Measurements from ENCODE around the gene TACSTD2.
"Not testable (repeated sequence)": the region's sequence is repeated elsewhere in the genome, so short reads cannot be mapped to it uniquely, and the experiment has no call there.

TACSTD2 gene, protein sequence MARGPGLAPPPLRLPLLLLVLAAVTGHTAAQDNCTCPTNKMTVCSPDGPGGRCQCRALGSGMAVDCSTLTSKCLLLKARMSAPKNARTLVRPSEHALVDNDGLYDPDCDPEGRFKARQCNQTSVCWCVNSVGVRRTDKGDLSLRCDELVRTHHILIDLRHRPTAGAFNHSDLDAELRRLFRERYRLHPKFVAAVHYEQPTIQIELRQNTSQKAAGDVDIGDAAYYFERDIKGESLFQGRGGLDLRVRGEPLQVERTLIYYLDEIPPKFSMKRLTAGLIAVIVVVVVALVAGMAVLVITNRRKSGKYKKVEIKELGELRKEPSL

DNA sequence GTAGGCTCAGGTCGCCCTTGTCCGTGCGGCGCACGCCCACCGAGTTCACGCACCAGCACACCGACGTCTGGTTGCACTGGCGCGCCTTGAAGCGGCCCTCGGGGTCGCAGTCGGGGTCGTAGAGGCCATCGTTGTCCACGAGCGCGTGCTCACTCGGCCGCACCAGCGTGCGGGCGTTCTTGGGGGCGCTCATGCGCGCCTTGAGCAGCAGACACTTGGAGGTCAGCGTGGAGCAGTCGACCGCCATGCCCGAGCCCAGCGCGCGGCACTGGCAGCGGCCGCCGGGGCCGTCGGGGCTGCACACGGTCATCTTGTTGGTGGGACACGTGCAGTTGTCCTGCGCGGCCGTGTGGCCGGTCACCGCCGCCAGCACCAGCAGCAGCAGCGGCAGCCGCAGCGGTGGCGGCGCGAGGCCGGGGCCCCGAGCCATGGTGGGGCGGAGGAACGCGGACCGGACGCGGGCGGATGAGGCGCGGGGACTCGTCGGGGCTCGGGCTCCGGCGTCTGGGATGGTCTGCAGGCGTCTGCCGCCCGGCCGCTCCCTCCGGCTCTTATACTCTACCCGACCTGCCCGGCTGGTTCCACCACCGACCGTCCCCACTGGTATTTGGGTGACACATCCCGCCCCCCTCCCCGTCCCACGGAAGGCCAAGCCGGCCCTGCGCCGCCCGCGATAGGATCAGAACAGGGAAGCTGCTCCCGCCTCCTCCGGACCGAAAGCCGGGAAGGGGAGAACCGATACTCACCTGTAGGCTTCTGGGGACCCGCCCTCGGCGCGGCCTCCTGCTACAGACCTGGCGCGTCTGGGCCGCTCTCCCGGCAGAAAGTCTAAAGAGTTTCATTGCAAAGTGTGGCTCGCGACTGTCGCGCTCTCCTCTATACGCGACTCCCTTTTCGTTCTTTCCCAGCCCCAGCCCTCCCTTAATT is at the start of gene TACSTD2:
TACSTD2 (minus strand) TSS at position 526 of the 927 bp plus-strand sequence; CDS start at position 430, 96 bp downstream.
- no peaks in the 10 kb centered on the region for H3K36me3 Mint-ChIP-seq (ENCODE audit: insufficient read depth)

DNA sequence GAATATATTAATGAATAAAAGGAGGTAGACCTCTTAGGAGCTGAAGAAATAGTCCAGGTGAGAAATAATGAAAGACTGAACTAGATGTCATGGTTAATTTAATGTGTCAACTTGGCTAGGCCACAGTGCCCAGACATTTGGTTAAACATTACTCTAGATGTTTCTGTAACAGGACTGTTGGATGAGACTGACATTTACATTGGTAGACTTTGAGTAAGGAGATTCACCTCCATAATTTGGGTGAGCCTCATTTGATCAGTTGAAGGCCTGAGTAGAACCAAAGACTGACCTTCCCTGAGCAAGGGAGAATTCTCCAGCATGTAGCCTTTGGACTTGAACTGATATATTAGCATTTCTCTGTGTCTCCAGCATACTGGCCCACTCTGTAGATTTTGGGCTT is 49.2 kb upstream of the TACSTD2 start:
- DNase-seq (ENCODE audit: low spot score in 2 of 2) (no peak), ATAC-seq (replicated peaks; ENCODE audit: extremely low read depth, poor library complexity, severe bottlenecking) (no peak)
- peaks cover 4% of the 10 kb centered on the region for H3K27me3 Mint-ChIP-seq
- H3K9me3 Mint-ChIP-seq = peaks cover under 1% of the 10 kb centered on the region
- H3K4me3 Mint-ChIP-seq = no peak overlapping the region
- no peak overlapping the region for H3K27ac Mint-ChIP-seq (ENCODE audit: low read depth)
- H3K36me3 Mint-ChIP-seq (ENCODE audit: insufficient read depth) = no peaks in the 10 kb centered on the region
- H3K4me1 Mint-ChIP-seq = no peaks in the 10 kb centered on the region

More for the DNA sequence above, at the start of gene TACSTD2:
- Mint-ChIP-seq H3K27me3 (peaks cover 76% of the 10 kb centered on the region), H3K4me1 (peaks cover 18% of the 10 kb centered on the region), H3K4me3 (peak within 1 kb of the TSS; percentile 53), H3K9me3 (no peaks in the 10 kb centered on the region), H3K27ac (ENCODE audit: low read depth) (no peak within 1 kb of the TSS)
- DNase-seq (ENCODE audit: low spot score in 2 of 2) (no peak), ATAC-seq (replicated peaks; ENCODE audit: extremely low read depth, poor library complexity, severe bottlenecking) (no peak)

- peaks cover 14% of the 10 kb centered on the region for H3K27me3 Mint-ChIP-seq
- H3K9me3 Mint-ChIP-seq; H3K4me3 Mint-ChIP-seq; H3K36me3 Mint-ChIP-seq (ENCODE audit: insufficient read depth); DNase-seq (ENCODE audit: low spot score in 2 of 2); H3K4me1 Mint-ChIP-seq; ATAC-seq (replicated peaks; ENCODE audit: extremely low read depth, poor library complexity, severe bottlenecking); H3K27ac Mint-ChIP-seq (ENCODE audit: low read depth): not testable (repeated sequence)
These were observed 46.2 kb upstream of the TACSTD2 start for GRCh38 chr1:58623259-58623658.

DNA sequence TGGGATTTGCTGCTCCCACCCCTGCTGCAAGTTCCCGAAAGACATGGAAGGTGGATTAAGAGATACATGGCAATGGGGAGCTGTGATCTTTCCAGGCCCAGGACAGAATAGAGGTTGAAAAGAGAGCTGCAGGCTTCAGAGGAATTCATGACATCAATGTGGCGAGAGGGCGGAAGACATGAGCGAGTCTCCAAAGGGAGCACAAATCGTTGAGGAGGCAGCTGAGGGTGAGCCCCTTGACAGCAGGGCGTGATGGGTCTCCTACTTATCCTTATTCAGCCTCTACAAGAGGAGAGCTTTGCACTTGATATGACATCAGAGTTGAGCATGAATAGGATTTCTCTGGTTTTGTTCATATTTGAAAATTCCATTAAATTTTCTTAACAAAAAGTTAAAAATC is 45.5 kb upstream of the TACSTD2 start:
- peaks cover 21% of the 10 kb centered on the region for H3K27me3 Mint-ChIP-seq
- ATAC-seq (replicated peaks; ENCODE audit: extremely low read depth, poor library complexity, severe bottlenecking) (no peak), DNase-seq (ENCODE audit: low spot score in 2 of 2) (no peak)
- no peak overlapping the region for H3K4me3 Mint-ChIP-seq
- H3K36me3 Mint-ChIP-seq (ENCODE audit: insufficient read depth) = no peaks in the 10 kb centered on the region
- no peaks in the 10 kb centered on the region for H3K4me1 Mint-ChIP-seq
- no peak overlapping the region for H3K27ac Mint-ChIP-seq (ENCODE audit: low read depth)
- H3K9me3 Mint-ChIP-seq = no peaks in the 10 kb centered on the region

GRCh38 chr1:58621391-58621790 is 44.3 kb upstream of the TACSTD2 start:
- Mint-ChIP-seq H3K4me3 (no peak overlapping the region), H3K27ac (ENCODE audit: low read depth) (no peak overlapping the region), H3K36me3 (ENCODE audit: insufficient read depth) (no peaks in the 10 kb centered on the region), H3K27me3 (peaks cover 33% of the 10 kb centered on the region), H3K4me1 (no peaks in the 10 kb centered on the region), H3K9me3 (no peaks in the 10 kb centered on the region)
- DNase-seq (ENCODE audit: low spot score in 2 of 2) = no peak
- ATAC-seq (replicated peaks; ENCODE audit: extremely low read depth, poor library complexity, severe bottlenecking) = no peak

DNA sequence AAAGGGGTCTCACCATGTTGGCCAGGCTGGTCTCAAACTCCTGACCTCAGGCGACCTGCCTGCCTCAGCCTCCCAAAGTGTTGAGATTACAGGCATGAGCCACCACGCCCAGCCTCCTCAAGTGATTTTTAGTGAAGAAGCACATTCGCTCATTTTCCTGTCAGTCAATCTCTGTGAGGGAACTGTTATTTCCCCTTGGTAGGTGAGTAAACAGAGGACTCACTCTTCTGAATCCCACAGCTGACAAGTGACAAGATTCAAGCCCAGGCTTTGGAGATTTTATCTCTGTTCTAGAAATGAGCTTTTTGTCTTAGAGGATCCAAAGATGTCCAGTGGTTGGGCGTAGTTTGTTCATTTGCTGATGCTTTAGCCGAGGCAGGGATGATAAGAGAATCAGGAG is 43.9 kb upstream of the TACSTD2 start:
- no peak for DNase-seq (ENCODE audit: low spot score in 2 of 2)
- H3K27me3 Mint-ChIP-seq = peaks cover 38% of the 10 kb centered on the region
- H3K27ac Mint-ChIP-seq (ENCODE audit: low read depth) = no peak overlapping the region
- H3K4me1 Mint-ChIP-seq = no peaks in the 10 kb centered on the region
- H3K9me3 Mint-ChIP-seq = no peaks in the 10 kb centered on the region
- H3K36me3 Mint-ChIP-seq (ENCODE audit: insufficient read depth) = no peaks in the 10 kb centered on the region
- ATAC-seq (replicated peaks; ENCODE audit: extremely low read depth, poor library complexity, severe bottlenecking) = no peak
- no peak overlapping the region for H3K4me3 Mint-ChIP-seq

DNA sequence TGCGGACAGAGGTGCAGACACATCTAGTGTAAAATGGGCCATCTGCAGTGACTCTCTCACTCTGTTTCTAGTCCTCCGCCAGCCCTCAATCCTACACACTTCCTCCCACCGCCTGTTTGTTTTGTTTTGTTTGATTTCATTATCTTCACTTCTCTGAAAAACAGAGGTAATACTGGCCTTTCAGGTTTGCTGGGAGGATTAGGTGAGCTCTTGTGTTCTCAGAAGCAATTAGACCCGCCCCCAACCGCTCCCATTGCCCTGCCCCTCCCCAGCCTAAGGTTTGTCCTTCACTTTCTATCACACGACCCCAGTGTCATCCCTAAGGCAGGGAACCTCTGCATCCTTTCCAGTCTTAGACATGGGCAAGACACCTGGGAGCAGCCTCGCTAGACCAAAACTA is 43.2 kb upstream of the TACSTD2 start:
- no peak overlapping the region for H3K27ac Mint-ChIP-seq (ENCODE audit: low read depth)
- no peaks in the 10 kb centered on the region for H3K36me3 Mint-ChIP-seq (ENCODE audit: insufficient read depth)
- no peak for ATAC-seq (replicated peaks; ENCODE audit: extremely low read depth, poor library complexity, severe bottlenecking)
- no peak overlapping the region for H3K4me3 Mint-ChIP-seq
- no peak for DNase-seq (ENCODE audit: low spot score in 2 of 2)
- no peaks in the 10 kb centered on the region for H3K9me3 Mint-ChIP-seq
- no peaks in the 10 kb centered on the region for H3K4me1 Mint-ChIP-seq
- peaks cover 41% of the 10 kb centered on the region for H3K27me3 Mint-ChIP-seq

DNA sequence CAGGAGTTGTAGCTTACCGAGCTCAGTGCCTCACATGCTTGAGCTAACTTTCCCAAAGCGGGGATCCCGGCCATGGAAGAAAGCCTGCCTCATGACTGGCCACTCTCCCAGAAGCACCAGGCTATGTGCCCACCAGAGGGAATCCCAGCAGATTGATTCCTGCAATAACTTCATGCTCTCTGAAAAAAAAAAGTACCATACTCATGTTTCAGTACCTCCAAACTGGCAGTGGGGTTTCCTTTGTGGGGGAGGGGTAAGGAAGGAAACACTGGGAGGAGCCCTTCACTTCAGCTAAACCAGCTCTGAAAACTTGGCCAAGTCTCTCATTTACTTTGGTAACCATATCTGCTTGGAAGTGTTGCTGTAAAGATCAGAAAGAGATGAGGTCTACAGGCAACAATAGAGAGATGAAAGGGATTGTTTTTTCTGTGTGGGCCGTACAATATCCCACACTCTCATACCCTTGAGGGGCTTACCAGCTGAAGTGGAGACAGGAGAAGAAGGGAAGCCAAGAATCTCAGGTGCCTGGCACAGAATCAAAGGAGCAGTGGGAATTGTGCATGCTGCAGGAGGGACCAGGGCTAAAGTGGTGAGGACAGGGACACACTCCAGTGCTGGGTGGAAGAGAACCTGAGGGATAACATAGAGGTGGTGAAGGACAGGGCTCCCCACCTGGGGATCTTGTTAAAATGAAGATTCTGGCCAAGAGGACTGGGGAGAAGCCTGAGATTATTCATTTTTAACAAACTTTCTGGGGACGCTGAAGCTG is 42.4 kb upstream of the TACSTD2 start:
- Mint-ChIP-seq H3K36me3 (ENCODE audit: insufficient read depth) (no peaks in the 10 kb centered on the region), H3K4me3 (no peak overlapping the region), H3K27ac (ENCODE audit: low read depth) (no peak overlapping the region), H3K9me3 (no peaks in the 10 kb centered on the region), H3K27me3 (peaks cover 45% of the 10 kb centered on the region), H3K4me1 (no peaks in the 10 kb centered on the region)
- DNase-seq (ENCODE audit: low spot score in 2 of 2) (no peak), ATAC-seq (replicated peaks; ENCODE audit: extremely low read depth, poor library complexity, severe bottlenecking) (no peak)

- H3K27me3 Mint-ChIP-seq = peaks cover 52% of the 10 kb centered on the region
- H3K4me3 Mint-ChIP-seq = no peak overlapping the region
- no peaks in the 10 kb centered on the region for H3K36me3 Mint-ChIP-seq (ENCODE audit: insufficient read depth)
- no peaks in the 10 kb centered on the region for H3K4me1 Mint-ChIP-seq
- no peaks in the 10 kb centered on the region for H3K9me3 Mint-ChIP-seq
- no peak overlapping the region for H3K27ac Mint-ChIP-seq (ENCODE audit: low read depth)
- no peak for DNase-seq (ENCODE audit: low spot score in 2 of 2)
- ATAC-seq (replicated peaks; ENCODE audit: extremely low read depth, poor library complexity, severe bottlenecking) = no peak
These were observed 41.3 kb upstream of the TACSTD2 start for GRCh38 chr1:58618303-58618702.

- H3K9me3 Mint-ChIP-seq = peaks cover 5% of the 10 kb centered on the region
These were observed 34.9 kb upstream of the TACSTD2 start for GRCh38 chr1:58611861-58612385.

GRCh38 chr1:58608945-58609344 is 31.9 kb upstream of the TACSTD2 start:
- H3K4me3 Mint-ChIP-seq = no peak overlapping the region
- H3K27ac Mint-ChIP-seq (ENCODE audit: low read depth) = no peak overlapping the region
- peaks cover 87% of the 10 kb centered on the region for H3K27me3 Mint-ChIP-seq
- H3K36me3 Mint-ChIP-seq (ENCODE audit: insufficient read depth) = no peaks in the 10 kb centered on the region
- H3K9me3 Mint-ChIP-seq = peaks cover 16% of the 10 kb centered on the region
- no peaks in the 10 kb centered on the region for H3K4me1 Mint-ChIP-seq
- ATAC-seq (replicated peaks; ENCODE audit: extremely low read depth, poor library complexity, severe bottlenecking) (no peak), DNase-seq (ENCODE audit: low spot score in 2 of 2) (no peak)

More at GRCh38 chr1:58611861-58612385, 34.9 kb upstream of the TACSTD2 start:
- H3K36me3 Mint-ChIP-seq (ENCODE audit: insufficient read depth) = no peaks in the 10 kb centered on the region
- DNase-seq (ENCODE audit: low spot score in 2 of 2) (no peak), ATAC-seq (replicated peaks; ENCODE audit: extremely low read depth, poor library complexity, severe bottlenecking) (no peak)
- no peak overlapping the region for H3K4me3 Mint-ChIP-seq
- H3K27me3 Mint-ChIP-seq = peaks cover 80% of the 10 kb centered on the region
- H3K27ac Mint-ChIP-seq (ENCODE audit: low read depth) = no peak overlapping the region
- no peaks in the 10 kb centered on the region for H3K4me1 Mint-ChIP-seq

- Mint-ChIP-seq H3K9me3 (peaks cover 18% of the 10 kb centered on the region), H3K27ac (ENCODE audit: low read depth) (no peak overlapping the region), H3K4me3 (no peak overlapping the region), H3K36me3 (ENCODE audit: insufficient read depth) (no peaks in the 10 kb centered on the region), H3K27me3 (peaks cover 90% of the 10 kb centered on the region), H3K4me1 (no peaks in the 10 kb centered on the region)
- ATAC-seq (replicated peaks; ENCODE audit: extremely low read depth, poor library complexity, severe bottlenecking) = no peak
- no peak for DNase-seq (ENCODE audit: low spot score in 2 of 2)
These were observed 31.2 kb upstream of the TACSTD2 start for GRCh38 chr1:58608297-58608696.
